GM21447 (cell line): Measurements from ENCODE around the gene DUOXA2.
"Not testable (repeated sequence)": the region's sequence is repeated elsewhere in the genome, so short reads cannot be mapped to it uniquely, and the experiment has no call there.

Experiments
- ATAC-seq: cut with Tn5 transposase; IDR thresholded peaks from one replicate; pipeline ENCODE4 v1.9.1; 2021; ENCODE audit not compliant: unreplicated experiment

DUOXA2 gene

DNA sequence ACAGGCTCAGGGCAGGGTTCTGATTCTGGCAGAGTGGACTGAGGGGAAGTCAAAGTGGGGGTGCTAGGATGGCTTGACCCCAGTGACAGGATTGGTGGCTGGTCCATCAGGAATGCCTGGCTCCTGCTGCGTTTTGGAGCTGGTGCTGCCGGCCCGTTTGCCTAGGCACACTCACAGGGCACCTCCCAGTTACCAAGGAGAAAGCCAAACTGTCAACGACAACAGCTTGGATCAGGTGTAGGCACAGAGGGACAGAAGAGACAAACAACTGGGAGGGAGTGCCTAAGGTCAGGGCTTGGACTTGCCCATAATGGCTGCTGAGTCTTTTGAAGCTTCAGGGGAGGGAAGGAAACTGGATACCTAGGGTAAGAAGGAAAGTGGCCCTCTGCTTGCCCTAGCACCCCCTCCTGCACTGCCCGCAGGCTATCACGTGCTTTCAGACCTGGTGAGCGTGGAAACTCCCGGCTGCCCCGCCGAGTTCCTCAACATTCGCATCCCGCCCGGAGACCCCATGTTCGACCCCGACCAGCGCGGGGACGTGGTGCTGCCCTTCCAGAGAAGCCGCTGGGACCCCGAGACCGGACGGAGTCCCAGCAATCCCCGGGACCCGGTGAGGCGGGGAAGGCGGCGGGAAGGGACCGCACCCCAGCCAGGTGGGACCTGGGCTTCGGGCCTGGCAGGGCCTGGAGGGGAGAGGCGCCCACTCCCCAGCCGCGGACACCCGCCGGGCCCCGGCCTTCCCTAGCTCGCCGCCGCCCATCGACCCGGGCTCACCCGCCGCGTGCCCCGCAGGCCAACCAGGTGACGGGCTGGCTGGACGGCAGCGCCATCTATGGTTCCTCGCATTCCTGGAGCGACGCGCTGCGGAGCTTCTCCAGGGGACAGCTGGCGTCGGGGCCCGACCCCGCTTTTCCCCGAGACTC, 20.8 kb downstream of the DUOXA2 start:
- no peak for ATAC-seq

DNA sequence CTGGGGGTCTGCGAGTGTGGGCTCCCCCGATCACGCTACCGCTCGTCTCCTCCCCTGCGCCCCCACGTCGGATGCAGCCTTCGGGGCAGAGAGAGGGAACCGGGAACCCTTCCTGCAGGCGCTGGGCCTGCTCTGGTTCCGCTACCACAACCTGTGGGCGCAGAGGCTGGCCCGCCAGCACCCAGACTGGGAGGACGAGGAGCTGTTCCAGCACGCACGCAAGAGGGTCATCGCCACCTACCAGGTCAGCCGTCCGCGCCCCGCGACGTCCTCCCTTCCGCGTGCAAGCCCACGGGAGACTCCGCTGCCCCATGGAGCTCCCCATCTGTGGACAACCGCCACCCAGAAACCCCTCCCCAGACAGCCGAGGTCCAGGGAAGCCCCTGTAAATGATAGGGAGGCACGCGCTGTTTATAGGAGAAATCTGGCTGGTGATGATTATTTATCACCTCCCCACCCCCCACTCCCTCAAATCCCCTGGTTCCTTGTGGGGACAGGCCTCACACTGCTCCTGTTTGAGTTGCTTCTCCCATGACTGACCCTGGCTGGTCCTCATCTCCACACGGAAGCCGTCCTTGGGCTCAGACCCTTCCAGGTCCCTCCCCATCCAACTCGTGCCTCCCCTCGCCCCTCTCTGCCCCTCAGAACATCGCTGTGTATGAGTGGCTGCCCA, 21.7 kb downstream of the DUOXA2 start:
- not testable (repeated sequence) for ATAC-seq

DNA sequence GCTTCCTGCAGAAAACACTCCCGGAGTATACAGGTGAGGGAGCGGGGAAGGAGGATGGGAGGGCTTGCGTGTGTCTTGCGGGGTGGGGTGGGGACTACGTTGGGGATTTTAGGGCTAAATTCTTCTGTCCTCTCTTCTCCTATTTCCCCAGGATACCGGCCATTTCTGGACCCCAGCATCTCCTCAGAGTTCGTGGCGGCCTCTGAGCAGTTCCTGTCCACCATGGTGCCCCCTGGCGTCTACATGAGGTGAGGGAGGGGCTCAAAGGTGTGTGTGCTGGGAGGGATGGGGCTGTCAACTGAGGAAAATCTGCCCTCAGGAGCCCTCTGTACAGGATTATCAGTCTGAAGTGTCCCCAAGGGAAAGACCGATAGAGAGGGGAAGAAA, 22.2 kb downstream of the DUOXA2 start:
- no peak for ATAC-seq

DNA sequence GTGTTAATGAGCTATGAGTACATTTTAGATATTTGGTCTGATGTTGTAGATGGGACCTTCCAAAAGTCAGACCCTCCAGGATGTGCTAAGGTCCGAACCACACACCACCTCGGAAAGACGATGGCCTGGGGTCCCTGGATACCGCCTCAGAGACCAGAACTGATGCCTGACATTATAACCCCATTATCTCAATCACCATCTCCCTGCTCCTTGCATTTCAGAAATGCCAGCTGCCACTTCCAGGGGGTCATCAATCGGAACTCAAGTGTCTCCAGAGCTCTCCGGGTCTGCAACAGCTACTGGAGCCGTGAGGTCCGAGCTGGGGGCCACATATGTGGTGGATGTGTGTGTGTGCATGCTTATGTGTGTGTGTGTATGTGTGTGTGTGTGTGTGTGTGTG, 23.6 kb downstream of the DUOXA2 start:
- no peak for ATAC-seq

DNA sequence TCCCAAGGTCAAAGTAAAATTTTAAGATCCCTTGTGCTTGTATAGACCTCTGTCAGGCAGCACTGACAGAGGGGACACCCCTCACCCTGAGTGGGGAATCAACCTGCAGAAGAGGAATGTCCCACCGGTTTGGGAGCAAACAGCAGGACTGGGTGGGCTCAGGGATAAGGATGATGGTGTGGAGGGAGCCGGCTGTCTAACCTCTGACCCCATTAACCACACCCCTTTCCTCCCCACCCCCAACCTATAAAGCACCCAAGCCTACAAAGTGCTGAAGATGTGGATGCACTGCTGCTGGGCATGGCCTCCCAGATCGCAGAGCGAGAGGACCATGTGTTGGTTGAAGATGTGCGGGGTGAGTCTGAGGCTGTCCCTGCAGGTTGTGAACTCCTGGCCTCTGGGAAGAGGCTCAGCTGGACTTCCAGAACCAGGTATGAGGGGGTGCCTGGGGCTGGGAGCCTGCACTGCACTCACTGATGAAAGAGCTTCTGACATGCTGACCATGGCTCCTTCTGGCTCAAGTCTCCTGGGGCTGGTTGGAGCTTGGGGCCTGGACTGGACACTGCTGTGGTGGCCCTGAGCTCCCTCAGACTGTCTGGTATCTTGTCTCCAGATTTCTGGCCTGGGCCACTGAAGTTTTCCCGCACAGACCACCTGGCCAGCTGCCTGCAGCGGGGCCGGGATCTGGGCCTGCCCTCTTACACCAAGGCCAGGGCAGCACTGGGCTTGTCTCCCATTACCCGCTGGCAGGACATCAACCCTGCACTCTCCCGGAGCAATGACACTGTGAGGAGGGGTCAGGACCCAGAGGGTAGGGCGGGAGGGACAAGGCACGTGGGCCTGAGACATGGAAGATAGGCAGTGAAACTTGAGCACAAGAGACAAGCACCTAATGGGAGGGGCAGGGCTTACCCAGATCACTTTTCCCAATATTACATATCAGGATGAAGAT, 25.0 kb downstream of the DUOXA2 start:
- ATAC-seq, result no peak

DNA sequence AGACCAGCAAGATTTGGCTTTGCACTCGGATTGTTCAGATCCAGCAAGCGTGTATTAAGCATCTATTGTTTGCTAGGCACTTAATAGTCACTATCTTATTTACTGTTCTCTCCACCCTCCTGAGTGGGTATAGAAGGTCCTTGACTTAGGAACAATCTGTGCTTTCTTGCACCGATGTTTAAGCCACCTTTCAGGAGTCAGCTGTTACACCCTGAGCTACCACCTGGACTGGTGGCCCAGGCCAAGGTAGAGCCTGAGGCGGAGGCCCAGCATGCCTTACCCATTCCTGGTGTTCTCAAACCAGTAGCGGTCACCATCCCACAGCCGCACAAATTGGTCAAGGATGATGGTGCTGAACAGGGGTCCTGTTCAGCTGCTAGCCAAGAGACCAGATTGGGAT, 25.6 kb downstream of the DUOXA2 start:
- ATAC-seq, result no peak

DNA sequence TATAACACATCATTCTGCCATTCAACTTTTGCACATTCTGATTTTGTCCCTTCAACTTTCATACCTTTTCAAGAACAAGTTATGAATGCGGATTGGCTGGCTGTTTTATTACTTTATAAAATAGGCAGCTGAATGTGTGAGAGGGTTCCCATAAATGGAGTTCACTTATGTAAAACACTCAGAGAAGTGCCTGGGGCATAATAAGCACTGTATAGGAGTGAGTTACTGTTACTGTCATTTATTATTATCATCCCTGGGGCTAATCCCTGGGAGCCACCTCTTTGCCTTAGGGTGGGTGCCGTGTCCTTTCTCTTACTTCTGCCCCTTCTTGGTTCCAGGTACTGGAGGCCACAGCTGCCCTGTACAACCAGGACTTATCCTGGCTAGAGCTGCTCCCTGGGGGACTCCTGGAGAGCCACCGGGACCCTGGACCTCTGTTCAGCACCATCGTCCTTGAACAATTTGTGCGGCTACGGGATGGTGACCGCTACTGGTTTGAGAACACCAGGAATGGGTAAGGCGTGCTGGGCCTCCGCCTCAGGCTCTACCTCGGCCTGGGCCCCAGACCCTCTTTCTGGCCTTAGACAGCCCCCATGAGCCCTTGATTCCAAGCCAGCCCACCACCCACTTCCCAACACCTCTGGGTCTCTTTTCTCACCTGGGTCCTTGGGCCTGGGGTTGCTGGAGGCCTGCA, 26.6 kb downstream of the DUOXA2 start:
- no peak for ATAC-seq

DNA sequence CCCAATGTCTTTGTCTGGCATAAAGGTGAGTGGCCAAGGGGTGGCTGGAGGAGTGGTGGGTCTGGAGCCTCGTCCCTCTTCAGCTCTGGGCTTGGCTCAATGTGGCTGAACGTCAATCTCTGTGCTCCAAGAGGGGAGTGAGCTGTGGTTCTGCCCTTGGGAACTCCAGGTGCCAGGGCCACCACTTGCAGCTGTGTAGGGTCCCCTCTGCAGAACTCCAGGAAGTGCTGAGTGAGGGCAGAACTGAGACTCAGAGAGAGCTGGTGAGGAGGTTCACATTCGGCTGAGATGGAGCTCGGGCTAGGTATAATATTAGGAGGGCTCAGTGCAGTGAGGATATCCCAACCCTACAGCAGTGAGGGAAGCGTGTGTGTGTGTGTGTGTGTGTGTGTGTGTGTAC, 27.3 kb downstream of the DUOXA2 start:
- no peak for ATAC-seq

DNA sequence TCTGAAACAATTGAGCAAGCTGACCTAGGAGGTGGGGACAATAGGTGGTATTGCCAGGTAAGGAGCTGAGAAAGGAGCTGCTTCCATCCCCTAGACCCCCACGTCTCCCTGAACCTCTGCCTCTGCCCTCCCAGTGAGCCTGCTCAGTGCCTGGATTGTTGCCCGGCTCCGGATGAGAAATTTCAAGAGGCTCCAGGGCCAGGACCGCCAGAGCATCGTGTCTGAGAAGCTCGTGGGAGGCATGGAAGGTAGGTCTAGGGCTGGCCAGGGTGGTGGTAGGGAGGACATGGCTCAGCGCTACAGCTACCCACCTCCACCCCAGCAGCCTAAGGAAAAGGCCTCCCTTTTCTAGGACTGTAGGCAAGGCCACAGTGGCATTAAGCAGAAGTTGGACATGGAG, 28.9 kb downstream of the DUOXA2 start:
- no peak for ATAC-seq

DNA sequence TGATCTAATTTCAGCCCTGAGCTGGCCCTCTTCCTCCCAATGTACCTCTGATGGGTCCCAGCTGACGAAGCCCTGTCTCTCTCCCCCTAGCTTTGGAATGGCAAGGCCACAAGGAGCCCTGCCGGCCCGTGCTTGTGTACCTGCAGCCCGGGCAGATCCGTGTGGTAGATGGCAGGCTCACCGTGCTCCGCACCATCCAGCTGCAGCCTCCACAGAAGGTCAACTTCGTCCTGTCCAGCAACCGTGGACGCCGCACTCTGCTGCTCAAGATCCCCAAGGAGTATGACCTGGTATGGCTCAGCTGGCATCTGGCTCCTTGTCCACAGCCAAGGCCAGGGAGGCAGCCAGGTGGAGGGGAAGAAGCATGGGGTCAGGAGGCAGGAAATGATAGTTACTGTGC, 29.8 kb downstream of the DUOXA2 start:
- no peak for ATAC-seq

DNA sequence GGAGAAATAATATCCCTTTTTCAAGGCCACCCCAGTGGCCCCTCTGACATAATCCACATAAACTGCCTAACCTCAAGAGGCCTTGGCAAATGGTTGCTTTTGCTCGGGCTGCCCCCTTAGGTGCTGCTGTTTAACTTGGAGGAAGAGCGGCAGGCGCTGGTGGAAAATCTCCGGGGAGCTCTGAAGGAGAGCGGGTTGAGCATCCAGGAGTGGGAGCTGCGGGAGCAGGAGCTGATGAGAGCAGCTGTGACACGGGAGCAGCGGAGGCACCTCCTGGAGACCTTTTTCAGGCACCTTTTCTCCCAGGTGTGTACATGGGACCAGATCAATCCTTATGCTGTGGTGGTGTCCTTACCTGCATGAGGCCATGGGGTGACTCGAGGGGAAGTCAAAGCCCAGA, 30.6 kb downstream of the DUOXA2 start:
- ATAC-seq, result no peak

DNA sequence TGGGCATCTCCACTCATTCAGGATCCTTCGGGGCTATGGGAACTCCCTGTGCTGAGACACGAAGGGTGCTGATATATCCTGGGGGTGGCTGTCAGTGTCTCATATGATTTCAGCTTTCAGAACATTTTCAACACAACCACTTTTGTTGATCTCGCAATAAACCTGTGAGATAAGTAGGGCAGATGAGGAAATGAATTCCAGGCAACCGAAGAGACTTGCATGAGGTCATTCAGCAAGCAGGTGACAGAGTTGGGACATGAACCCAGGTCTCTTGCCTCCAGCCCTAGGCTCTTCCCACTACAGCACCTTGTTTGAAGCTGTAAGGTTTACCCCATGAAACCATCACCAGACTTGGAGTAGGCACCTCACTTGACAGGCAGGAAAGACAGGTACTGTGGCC, 32.3 kb downstream of the DUOXA2 start:
- no peak for ATAC-seq

DNA sequence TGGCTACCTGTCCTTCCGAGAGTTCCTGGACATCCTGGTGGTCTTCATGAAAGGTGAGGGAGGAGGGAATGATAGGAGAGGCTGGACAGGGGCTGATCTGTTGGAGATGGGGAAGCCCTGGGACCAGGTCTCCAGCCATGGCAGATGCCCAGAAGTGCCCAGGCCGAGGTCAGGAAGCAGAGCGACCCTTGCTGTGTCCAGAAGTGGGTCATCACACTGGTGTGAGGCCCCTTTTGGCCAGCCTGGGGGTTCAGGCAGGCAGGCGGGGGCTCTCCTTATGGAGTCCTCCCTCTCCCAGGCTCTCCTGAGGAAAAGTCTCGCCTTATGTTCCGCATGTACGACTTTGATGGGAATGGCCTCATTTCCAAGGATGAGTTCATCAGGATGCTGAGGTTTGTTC, 33.5 kb downstream of the DUOXA2 start:
- no peak for ATAC-seq

DNA sequence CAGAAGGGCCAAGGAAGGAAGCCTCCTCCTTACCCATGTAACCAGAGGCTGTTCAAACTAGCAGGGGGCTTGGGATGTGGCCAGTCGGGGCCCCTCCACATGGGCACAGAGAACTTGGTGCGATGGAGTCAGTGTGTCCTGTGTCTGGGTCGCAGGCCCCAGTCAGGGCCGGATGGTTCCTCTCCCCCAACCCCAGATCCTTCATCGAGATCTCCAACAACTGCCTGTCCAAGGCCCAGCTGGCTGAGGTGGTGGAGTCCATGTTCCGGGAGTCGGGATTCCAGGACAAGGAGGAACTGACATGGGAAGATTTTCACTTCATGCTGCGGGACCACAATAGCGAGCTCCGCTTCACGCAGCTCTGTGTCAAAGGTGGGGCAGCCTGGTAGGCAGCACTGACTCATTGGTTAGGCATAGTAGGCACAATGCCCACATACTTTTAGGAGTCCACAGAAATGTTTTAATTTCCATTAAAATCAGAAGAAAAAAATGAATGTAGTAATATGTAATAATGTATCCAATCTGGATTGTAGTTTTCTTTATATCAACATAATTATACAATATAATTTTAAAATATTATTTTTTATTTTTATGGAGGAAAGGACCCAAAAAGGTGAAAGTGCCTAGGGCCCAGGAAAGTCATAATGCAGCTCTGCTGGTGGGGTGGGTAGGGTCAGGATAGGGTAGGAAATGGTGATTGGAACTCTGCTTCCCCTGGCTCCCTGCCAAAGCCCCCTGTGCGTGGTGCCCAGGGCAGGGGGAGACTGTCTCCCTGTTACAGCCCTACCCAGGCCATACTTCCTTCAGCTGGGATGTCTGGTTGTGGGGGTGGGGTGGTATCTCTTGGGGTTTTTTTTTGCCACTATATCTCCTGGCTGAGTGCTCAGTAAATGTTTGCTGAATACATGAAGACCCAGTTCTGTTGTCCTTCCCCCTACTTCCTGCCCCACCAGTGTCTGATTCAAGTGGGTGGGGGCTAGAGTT, 34.2 kb downstream of the DUOXA2 start:
- ATAC-seq, result no peak

DNA sequence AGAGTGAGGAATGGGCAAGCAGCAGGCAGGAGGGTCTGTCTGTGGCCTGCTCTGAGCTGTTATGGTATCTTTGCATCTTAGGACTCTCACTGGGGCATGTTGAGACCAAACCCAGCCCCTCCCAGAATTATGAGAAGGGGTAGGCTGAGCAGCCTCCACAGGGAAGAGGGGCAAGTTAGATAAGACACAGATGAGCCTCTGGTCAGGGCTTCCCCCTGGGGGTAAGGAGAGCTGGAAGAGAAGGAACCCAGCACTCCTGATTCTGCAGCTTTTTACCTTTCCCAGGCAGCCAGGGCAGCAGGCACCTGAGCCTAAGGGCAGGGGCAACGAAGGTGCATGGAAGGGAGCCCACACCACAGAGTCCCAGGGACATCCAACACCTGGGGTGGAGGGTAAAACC, 34.9 kb downstream of the DUOXA2 start:
- ATAC-seq, result no peak

DNA sequence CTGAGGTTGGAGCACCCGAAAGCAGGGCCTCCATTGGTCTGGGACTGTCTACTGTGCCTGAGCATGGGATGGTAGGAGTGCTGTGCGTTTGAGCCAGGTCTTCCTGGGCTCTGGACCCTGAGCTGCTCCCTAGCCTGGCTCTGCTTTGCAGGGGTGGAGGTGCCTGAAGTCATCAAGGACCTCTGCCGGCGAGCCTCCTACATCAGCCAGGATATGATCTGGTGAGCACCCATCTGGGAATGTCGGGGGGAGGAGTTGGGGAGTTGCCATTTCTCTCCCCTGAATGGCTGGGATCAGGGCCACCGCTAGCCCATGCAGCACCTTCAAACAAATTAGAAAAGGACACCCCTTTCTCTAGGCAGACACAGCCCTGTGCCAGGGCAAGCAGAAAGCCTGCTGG, 36.4 kb downstream of the DUOXA2 start:
- ATAC-seq, result no peak

DNA sequence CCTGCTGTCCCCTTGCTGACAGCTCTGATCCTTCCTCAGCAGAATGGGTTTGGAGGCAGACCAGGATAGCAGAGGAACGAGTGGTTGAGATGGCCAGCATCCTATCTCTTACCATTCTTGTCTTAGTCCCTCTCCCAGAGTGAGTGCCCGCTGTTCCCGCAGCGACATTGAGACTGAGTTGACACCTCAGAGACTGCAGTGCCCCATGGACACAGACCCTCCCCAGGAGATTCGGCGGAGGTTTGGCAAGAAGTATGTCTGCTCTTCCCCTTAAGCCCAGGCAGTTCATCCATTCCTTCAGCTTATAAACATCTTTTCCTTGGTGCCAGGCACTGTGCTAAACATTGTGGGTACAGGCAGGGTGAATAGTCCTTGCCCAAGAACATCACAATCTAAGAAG, 36.9 kb downstream of the DUOXA2 start:
- no peak for ATAC-seq

DNA sequence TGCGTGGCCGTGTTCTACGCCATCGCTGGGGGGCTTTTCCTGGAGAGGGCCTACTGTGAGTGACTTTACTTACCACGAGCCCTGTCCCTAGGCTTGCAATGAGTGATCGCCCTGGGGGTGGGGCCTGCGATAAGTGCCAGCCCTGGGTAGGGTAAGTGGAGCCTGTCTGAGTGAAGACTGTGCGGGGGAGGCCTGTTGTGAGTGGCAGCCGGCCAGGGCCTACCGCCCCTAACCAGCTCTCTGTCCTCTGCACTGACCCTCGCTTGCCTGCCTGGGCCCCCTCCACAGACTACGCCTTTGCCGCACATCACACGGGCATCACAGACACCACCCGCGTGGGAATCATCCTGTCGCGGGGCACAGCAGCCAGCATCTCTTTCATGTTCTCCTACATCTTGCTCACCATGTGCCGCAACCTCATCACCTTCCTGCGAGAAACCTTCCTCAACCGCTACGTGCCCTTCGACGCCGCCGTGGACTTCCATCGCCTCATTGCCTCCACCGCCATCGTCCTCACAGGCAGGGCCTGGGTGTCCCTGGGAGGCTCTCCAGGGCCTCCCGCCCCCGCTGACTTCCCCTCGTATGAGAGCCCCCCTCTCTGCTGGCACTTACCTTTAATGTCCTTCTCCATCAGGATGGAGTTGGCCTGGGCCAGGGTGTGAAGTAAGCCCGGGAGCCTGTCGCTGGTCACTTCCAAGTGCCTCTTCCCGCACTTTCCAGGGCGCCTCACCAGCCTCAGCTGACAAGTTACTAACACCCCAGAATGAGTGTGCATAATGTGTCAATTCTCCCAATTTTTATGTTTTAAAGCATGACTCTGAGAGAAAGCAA, 38.1 kb downstream of the DUOXA2 start:
- no peak for ATAC-seq

DNA sequence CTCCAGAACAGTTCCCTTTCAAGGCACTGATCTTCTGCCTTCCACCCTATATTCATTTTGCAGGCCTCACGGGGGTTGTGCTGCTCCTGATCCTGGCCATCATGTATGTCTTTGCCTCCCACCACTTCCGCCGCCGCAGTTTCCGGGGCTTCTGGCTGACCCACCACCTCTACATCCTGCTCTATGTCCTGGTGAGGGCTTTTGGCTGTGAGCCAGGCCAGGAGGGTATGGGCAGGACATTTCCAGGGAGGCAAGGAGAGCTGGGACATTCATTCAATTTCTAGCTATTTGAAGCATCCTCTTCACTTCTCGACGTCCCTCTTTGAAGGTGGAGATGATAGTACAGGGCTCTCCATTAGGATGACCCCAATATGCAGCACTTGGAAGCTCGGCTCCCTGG, 41.6 kb downstream of the DUOXA2 start:
- ATAC-seq, result no peak
